Glutamatergic neuron (in vitro differentiated cells): ENCODE results near the gene BSG. TPM values are rescaled to one million over a fixed set of nuclear protein-coding genes. Genes with fewer than 3 reads are reported as not detected.

ENCODE experiments used
- DNase-seq: peaks from one replicate; pipeline ENCODE4 v3.0.0; 2022
- H3K27ac Mint-ChIP-seq: one replicate; pipeline ENCODE4 v1.8.0; 2020; ENCODE audit warnings: mild to moderate bottlenecking, mixed read lengths, inconsistent platforms; ENCODE audit not compliant: unreplicated experiment
- H3K27me3 Mint-ChIP-seq: one replicate; pipeline ENCODE4 v1.8.0; 2020; ENCODE audit warnings: mild to moderate bottlenecking, moderate library complexity, mixed read lengths, inconsistent platforms; ENCODE audit not compliant: unreplicated experiment
- H3K36me3 Mint-ChIP-seq: one replicate; pipeline ENCODE4 v1.8.0; 2020; ENCODE audit warnings: mild to moderate bottlenecking, mixed read lengths, inconsistent platforms; ENCODE audit not compliant: unreplicated experiment
- H3K4me1 Mint-ChIP-seq: one replicate; pipeline ENCODE4 v1.8.0; 2020; ENCODE audit warnings: mild to moderate bottlenecking, low read depth, mixed read lengths, inconsistent platforms; ENCODE audit not compliant: unreplicated experiment
- H3K4me3 Mint-ChIP-seq: one replicate; pipeline ENCODE4 v1.8.0; 2020; ENCODE audit warnings: mild to moderate bottlenecking, mixed read lengths, inconsistent platforms; ENCODE audit not compliant: unreplicated experiment
- H3K9me3 Mint-ChIP-seq: one replicate; pipeline ENCODE4 v1.8.0; 2020; ENCODE audit warnings: mild to moderate bottlenecking, moderate library complexity, mixed read lengths, inconsistent platforms; ENCODE audit not compliant: unreplicated experiment
- CTCF ChIP-seq: fragments of 200-600 bp; sonication (generic); IDR thresholded peaks from one replicate; pipeline ENCODE4 v1.5.0; 2021; ENCODE audit not compliant: partially characterized antibody, unreplicated experiment
- total RNA-seq: library from RNA; stranded (reverse); fragmentation: NEBNext Ultra II Directional; extraction: Animal tissue kit (Norgen Biotek cat#: 25700); gene quantifications from one replicate; pipeline ENCODE4 v1.2.1, GENCODE V29; 2021; ENCODE audit not compliant: unreplicated experiment

Gene BSG
- total RNA-seq, 1 donor from 2014 or later: 470 TPM

- TF ChIP-seq CTCF: no peak
- H3K36me3 Mint-ChIP-seq: peaks cover 5% of the 10 kb centered on the region
- no peaks in the 10 kb centered on the region for H3K4me1 Mint-ChIP-seq
- H3K27me3 Mint-ChIP-seq: peaks cover 3% of the 10 kb centered on the region
- H3K27ac Mint-ChIP-seq: no peak overlapping the region
- no peak overlapping the region for H3K4me3 Mint-ChIP-seq
- H3K9me3 Mint-ChIP-seq: peaks cover 3% of the 10 kb centered on the region
- DNase-seq: no peak
Measured at GRCh38 chr19:558770-559439, 13.5 kb upstream of the BSG start.

- H3K4me1 Mint-ChIP-seq: no peaks in the 10 kb centered on the region
- peaks cover 5% of the 10 kb centered on the region for H3K36me3 Mint-ChIP-seq
- no peak overlapping the region for H3K4me3 Mint-ChIP-seq
- DNase-seq: no peak
- H3K27me3 Mint-ChIP-seq: peaks cover 3% of the 10 kb centered on the region
- no peak overlapping the region for H3K27ac Mint-ChIP-seq
- H3K9me3 Mint-ChIP-seq: peaks cover 3% of the 10 kb centered on the region
- no peak for TF ChIP-seq CTCF
Measured at GRCh38 chr19:560121-560520, 12.3 kb upstream of the BSG start.

- Mint-ChIP-seq H3K27me3 (peaks cover 11% of the 10 kb centered on the region), H3K4me1 (peaks cover 8% of the 10 kb centered on the region), H3K4me3 (no peak overlapping the region), H3K36me3 (peaks cover 5% of the 10 kb centered on the region), H3K9me3 (peaks cover 21% of the 10 kb centered on the region), H3K27ac (no peak overlapping the region)
- DNase-seq: no peak
- no peak for TF ChIP-seq CTCF
Measured at GRCh38 chr19:566403-566802, 6.0 kb upstream of the BSG start.

GRCh38 chr19:566844-567243 lies 5.6 kb upstream of the BSG start:
- DNase-seq: no peak
- TF ChIP-seq CTCF: no peak
- H3K27ac Mint-ChIP-seq: peak overlapping the region; percentile 31

GRCh38 chr19:567296-567900 lies 5.0 kb upstream of the BSG start:
- DNase-seq: no peak
- peak overlapping the region; percentile 31 for H3K27ac Mint-ChIP-seq
- peaks cover 13% of the 10 kb centered on the region for H3K27me3 Mint-ChIP-seq
- no peak overlapping the region for H3K4me3 Mint-ChIP-seq
- H3K9me3 Mint-ChIP-seq: peaks cover 22% of the 10 kb centered on the region
- TF ChIP-seq CTCF: no peak
- H3K36me3 Mint-ChIP-seq: peaks cover 4% of the 10 kb centered on the region
- peaks cover 9% of the 10 kb centered on the region for H3K4me1 Mint-ChIP-seq

More at GRCh38 chr19:566844-567243, 5.6 kb upstream of the BSG start:
- Mint-ChIP-seq H3K9me3 (peaks cover 21% of the 10 kb centered on the region), H3K4me3 (no peak overlapping the region), H3K4me1 (peaks cover 9% of the 10 kb centered on the region), H3K27me3 (peaks cover 11% of the 10 kb centered on the region), H3K36me3 (peaks cover 5% of the 10 kb centered on the region)
